Cardiac muscle cell (in vitro differentiated cells and primary cell): ENCODE results near the gene C20orf204. TPM values are rescaled to one million over a fixed set of nuclear protein-coding genes. Genes with fewer than 3 reads are reported as not detected.

Experiments used
- DNase-seq, 2 donors: peaks; one replicate each; pipeline versions ENCODE4 v3.0.0 to v3.0.0-alpha.2; 2010 to 2017; ENCODE audit warnings: low read depth in 1 of 2, low spot score in 1 of 2
- H3K27ac ChIP-seq: fragments of 200-600 bp; sonication (generic); 2 replicates; pipeline ENCODE4 v1.5.1; 2016
- H3K27me3 ChIP-seq: fragments of 200-600 bp; sonication (generic); 2 replicates; pipeline ENCODE4 v1.6.0; 2016; ENCODE audit warnings: control low read depth
- H3K36me3 ChIP-seq: fragments of 200-600 bp; sonication (generic); 2 replicates; pipeline ENCODE4 v1.5.1; 2016; ENCODE audit warnings: control low read depth
- H3K4me1 ChIP-seq: fragments of 200-600 bp; sonication (generic); 2 replicates; pipeline ENCODE4 v1.8.1; 2017; ENCODE audit warnings: low read depth, mild to moderate bottlenecking, mixed run types
- H3K4me3 ChIP-seq: fragments of 200-600 bp; sonication (generic); 2 replicates; pipeline ENCODE4 v1.5.1; 2016; ENCODE audit warnings: mild to moderate bottlenecking
- H3K9me3 ChIP-seq: fragments of 200-600 bp; sonication (generic); 2 replicates; pipeline ENCODE4 v1.5.1; 2017; ENCODE audit warnings: low read depth, mild to moderate bottlenecking, control low read depth
- CTCF ChIP-seq: IDR thresholded peaks from 2 replicates; pipeline ENCODE4 v1.5.1; 2012; ENCODE audit warnings: low read depth, mild to moderate bottlenecking, low read length
- polyA plus RNA-seq: library from polyadenylated mRNA; unstranded; fragments of >200 nt; fragmentation: Nextera tagmentation; extraction: Ambion mirVana; gene quantifications from 2 replicates; pipeline ENCODE4 v1.2.1, GENCODE V29; 2016
- total RNA-seq: library from RNA; depleted of rRNA; stranded (reverse); fragments of >200 nt; gene quantifications from 2 replicates; pipeline ENCODE4 v1.2.3, GENCODE V29; 2016

Gene C20orf204
- total and polyA plus RNA-seq, 2 experiments from 2014 or later = 0.76 to 2.2 TPM

GRCh38 chr20:64030371-64031134, 5.4 kb upstream of the C20orf204 start:
- Histone ChIP-seq H3K4me1 (peaks cover under 1% of the 10 kb centered on the region), H3K36me3 (peaks cover 47% of the 10 kb centered on the region), H3K4me3 (no peak overlapping the region), H3K9me3 (no peaks in the 10 kb centered on the region), H3K27ac (no peak overlapping the region), H3K27me3 (no peaks in the 10 kb centered on the region)
- no peak for TF ChIP-seq CTCF
- no peak for DNase-seq

- DNase-seq = no peak
- Histone ChIP-seq H3K9me3 (no peaks in the 10 kb centered on the region), H3K4me1 (peaks cover 8% of the 10 kb centered on the region), H3K27me3 (peaks cover 2% of the 10 kb centered on the region), H3K36me3 (peaks cover 40% of the 10 kb centered on the region), H3K4me3 (no peak overlapping the region), H3K27ac (no peak overlapping the region)
- no peak for TF ChIP-seq CTCF
Measured at GRCh38 chr20:64031822-64032314, 4.1 kb upstream of the C20orf204 start.

- Histone ChIP-seq H3K4me3 (no peak overlapping the region), H3K36me3 (peaks cover 30% of the 10 kb centered on the region), H3K27me3 (peaks cover 13% of the 10 kb centered on the region), H3K9me3 (no peaks in the 10 kb centered on the region), H3K27ac (no peak overlapping the region), H3K4me1 (peaks cover 8% of the 10 kb centered on the region)
- no peak for DNase-seq
- no peak for TF ChIP-seq CTCF
Measured at GRCh38 chr20:64032706-64033624, 3.0 kb upstream of the C20orf204 start.

- peaks cover 21% of the 10 kb centered on the region for H3K36me3 ChIP-seq
- peaks cover 8% of the 10 kb centered on the region for H3K4me1 ChIP-seq
- no peak overlapping the region for H3K4me3 ChIP-seq
- no peak for TF ChIP-seq CTCF
- peaks cover 22% of the 10 kb centered on the region for H3K27me3 ChIP-seq
- H3K27ac ChIP-seq = no peak overlapping the region
- no peaks in the 10 kb centered on the region for H3K9me3 ChIP-seq
- DNase-seq = no peak
Measured at GRCh38 chr20:64033981-64034493, 1.9 kb upstream of the C20orf204 start.

GRCh38 chr20:64035066-64035932, 683 bp upstream of the C20orf204 start:
- DNase-seq = no peak

More at GRCh38 chr20:64035066-64035932, 683 bp upstream of the C20orf204 start:
- Histone ChIP-seq H3K4me1 (peaks cover 8% of the 10 kb centered on the region), H3K27ac (no peak overlapping the region), H3K9me3 (no peaks in the 10 kb centered on the region), H3K27me3 (peaks cover 34% of the 10 kb centered on the region), H3K36me3 (peaks cover 12% of the 10 kb centered on the region), H3K4me3 (no peak overlapping the region)
- no peak for TF ChIP-seq CTCF
